Measurements from ENCODE around the gene POLR3H.

Gene POLR3H

DNA sequence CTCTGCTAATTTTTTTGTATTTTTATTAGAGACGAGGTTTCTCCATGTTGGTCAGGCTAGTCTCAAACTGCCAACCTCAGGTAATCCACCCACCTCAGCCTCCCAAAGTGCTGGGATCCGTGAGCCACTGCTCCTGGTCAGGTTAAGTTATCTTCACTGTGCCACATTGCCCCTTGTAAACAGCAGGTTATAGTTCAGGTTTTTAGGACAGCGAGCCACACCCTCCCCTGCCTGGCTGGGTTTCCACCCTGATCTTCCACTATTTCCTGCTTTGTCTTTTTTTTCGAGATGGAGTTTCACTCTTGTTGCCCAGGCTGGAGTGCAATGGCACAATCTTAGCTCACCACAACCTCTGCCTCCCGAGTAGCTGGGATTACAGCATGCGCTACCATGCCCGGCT lies 59.2 kb downstream of the POLR3H start:
- no peaks in the 10 kb centered on the region for H3K9me3 ChIP-seq
- TF ChIP-seq, protein P1, sequence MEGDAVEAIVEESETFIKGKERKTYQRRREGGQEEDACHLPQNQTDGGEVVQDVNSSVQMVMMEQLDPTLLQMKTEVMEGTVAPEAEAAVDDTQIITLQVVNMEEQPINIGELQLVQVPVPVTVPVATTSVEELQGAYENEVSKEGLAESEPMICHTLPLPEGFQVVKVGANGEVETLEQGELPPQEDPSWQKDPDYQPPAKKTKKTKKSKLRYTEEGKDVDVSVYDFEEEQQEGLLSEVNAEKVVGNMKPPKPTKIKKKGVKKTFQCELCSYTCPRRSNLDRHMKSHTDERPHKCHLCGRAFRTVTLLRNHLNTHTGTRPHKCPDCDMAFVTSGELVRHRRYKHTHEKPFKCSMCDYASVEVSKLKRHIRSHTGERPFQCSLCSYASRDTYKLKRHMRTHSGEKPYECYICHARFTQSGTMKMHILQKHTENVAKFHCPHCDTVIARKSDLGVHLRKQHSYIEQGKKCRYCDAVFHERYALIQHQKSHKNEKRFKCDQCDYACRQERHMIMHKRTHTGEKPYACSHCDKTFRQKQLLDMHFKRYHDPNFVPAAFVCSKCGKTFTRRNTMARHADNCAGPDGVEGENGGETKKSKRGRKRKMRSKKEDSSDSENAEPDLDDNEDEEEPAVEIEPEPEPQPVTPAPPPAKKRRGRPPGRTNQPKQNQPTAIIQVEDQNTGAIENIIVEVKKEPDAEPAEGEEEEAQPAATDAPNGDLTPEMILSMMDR (IDR thresholded peaks at IDR 0.05): no peak
- no peak overlapping the region for H3K4me3 ChIP-seq
- intact Hi-C loops (cut with DNase I; ENCODE audit: low total_unique reads): loop anchor here (10.0 kb wide), 1 partner anchor 1960 kb away; no protein-coding TSS in a partner anchor
- peak overlapping the region in 1 of 2 donors; percentile 89 for H3K27ac ChIP-seq
- DNase-seq: no peak
- H3K36me3 ChIP-seq: no peaks in the 10 kb centered on the region
- peaks cover 0 to 77% (median 50%) of the 10 kb centered on the region in 4 donors for H3K4me1 ChIP-seq
- no peaks in the 10 kb centered on the region for H3K27me3 ChIP-seq

DNA sequence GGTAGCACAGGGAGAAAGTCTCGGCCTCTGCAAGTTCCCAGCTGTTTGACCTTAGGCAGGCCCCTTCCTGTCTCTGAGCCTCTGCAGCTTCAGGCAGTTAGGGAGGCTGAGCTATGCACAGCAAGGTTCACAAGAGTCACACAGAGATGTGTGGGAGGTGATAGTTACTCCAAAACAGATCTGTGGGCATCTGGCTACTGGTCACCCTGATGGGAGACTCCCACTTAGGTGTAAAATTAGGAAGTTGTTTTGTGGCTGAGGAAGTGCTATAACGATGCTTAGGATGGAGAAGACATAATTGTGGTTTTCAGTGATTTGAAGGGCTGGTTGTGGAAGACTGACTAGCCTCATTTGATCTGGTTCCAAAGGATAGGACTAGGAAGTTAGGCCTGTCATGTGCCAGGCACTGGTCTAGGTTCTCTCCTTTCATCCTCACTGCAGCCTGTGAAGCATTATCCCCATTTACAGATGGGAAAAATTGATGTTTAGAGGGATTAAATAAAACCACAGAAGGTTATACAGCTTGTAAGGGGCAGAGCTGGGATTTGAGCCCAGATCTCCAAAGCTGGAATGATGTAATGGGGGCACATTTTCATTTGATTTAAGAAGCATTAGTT lies 61.8 kb downstream of the POLR3H start:
- no peak for DNase-seq
- H3K4me1 ChIP-seq: peaks cover 0 to 74% (median 54%) of the 10 kb centered on the region in 4 donors
- TF ChIP-seq, protein P1 (IDR thresholded peaks at IDR 0.05): no peak
- H3K9me3 ChIP-seq: no peaks in the 10 kb centered on the region
- H3K27ac ChIP-seq: peak overlapping the region; percentile 89
- H3K27me3 ChIP-seq: no peaks in the 10 kb centered on the region
- intact Hi-C loops (cut with DNase I; ENCODE audit: low total_unique reads): loop anchor here (5.0 to 10.0 kb wide), 2 partner anchors 35 to 1962 kb away; partner anchors contain the start of gene TOB2
- peaks cover 0 to 6% (median 0%) of the 10 kb centered on the region in 3 donors for H3K36me3 ChIP-seq
- no peak overlapping the region for H3K4me3 ChIP-seq

DNA sequence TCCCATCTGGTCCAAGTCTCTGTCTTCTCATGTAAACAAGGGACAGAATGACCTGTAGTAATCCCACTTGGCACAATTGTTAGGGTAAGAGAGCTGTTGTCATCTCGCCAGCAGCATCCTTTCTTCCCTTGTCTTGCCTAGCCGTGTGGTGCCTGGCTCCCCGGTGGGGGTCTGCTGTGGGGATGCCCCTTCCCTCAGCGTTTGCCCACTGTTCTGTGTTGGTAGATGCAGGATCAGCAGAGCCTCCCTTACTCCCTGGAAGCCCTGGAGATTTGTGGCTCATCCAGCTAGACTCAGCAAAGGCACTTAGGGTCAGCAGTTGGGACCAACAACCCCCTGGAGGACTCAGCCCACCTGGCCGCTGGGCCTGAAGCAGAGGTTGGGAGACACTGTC lies 62.3 kb downstream of the POLR3H start:
- no peak for DNase-seq
- peaks cover 0 to 71% (median 51%) of the 10 kb centered on the region in 4 donors for H3K4me1 ChIP-seq
- no peaks in the 10 kb centered on the region for H3K9me3 ChIP-seq

DNA sequence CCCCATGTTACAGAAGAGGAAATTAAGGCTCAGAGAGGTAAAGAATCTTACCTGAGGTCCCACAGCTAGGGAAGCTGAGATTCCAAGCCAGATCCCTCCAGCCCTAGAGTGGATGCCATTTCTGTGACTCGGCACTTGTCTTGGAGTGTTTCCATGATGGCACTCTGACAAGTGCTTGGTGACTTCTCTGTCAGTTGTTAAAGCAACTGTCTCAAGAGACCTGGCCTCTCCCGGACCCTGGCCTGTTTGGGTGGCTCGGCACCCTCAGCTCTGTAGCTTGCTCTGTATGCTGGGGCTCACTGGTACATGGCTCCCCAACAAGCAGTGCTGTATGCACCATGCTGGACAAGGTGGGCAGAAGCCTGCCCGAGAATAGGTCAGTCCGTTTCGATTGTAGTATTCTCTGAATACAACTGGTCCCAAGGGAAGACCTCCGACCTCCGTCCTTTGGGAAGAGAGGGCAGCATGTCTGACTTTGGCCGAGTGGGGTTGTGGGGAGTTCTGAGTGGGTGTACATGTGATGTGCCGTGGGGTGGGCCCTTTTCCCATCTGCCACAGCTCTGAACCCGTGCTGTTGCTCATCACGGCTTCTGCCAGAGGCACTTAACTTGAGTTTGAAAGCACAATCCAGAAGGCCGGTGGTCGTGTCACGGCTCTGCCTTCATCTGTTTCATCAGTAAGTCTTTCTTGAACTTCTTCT lies 63.0 kb downstream of the POLR3H start:
- Histone ChIP-seq H3K9me3 (no peaks in the 10 kb centered on the region), H3K4me1 (peaks cover 0 to 68% (median 49%) of the 10 kb centered on the region in 4 donors), H3K36me3 (peaks cover 0 to 6% (median 0%) of the 10 kb centered on the region in 3 donors), H3K27ac (peak overlapping the region; percentile 89), H3K27me3 (no peaks in the 10 kb centered on the region), H3K4me3 (no peak overlapping the region)
- intact Hi-C loops (cut with DNase I; ENCODE audit: low total_unique reads): loop anchor here (5.0 to 10.0 kb wide), 2 partner anchors 34 to 1964 kb away; partner anchors contain the start of gene TOB2
- TF ChIP-seq, protein P1 (IDR thresholded peaks at IDR 0.05): no peak
- DNase-seq: peak; percentile 64 to 87

More for the DNA sequence above, 62.3 kb downstream of the POLR3H start:
- no peaks in the 10 kb centered on the region for H3K27me3 ChIP-seq
- peaks cover 0 to 6% (median 0%) of the 10 kb centered on the region in 3 donors for H3K36me3 ChIP-seq
- no peak overlapping the region for H3K4me3 ChIP-seq
- peak overlapping the region; percentile 89 for H3K27ac ChIP-seq
- intact Hi-C loops (cut with DNase I; ENCODE audit: low total_unique reads): loop anchor here (5.0 to 10.0 kb wide), 2 partner anchors 35 to 1963 kb away; partner anchors contain the start of gene TOB2
- TF ChIP-seq, protein P1 (IDR thresholded peaks at IDR 0.05): no peak

DNA sequence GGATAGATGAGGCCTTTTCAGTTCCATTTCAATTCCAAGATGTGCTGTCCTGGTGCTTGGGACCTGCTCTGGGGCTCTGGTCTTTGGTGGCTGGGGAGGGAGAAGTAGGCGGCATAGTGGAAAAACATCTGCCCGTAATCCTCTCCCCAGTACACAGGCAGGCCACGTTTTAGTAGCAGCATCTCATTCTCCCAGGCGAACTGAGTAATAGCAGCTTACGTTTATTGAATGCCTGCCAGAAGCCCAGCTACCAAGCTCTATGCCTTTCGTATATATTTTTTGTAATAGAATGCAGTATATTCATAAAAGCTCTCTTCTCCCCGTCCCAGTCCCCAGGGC lies 63.9 kb downstream of the POLR3H start:
- no peak overlapping the region for H3K4me3 ChIP-seq

More for the DNA sequence above, 63.9 kb downstream of the POLR3H start:
- Histone ChIP-seq H3K36me3 (peaks cover 0 to 6% (median 0%) of the 10 kb centered on the region in 3 donors), H3K27me3 (no peaks in the 10 kb centered on the region), H3K9me3 (no peaks in the 10 kb centered on the region), H3K27ac (peak overlapping the region; percentile 89), H3K4me1 (peaks cover 0 to 68% (median 49%) of the 10 kb centered on the region in 4 donors)
- TF ChIP-seq, protein P1 (IDR thresholded peaks at IDR 0.05): no peak
- intact Hi-C loops (cut with DNase I; ENCODE audit: low total_unique reads): loop anchor here (5.0 to 10.0 kb wide), 2 partner anchors 33 to 1964 kb away; partner anchors contain the start of gene TOB2
- DNase-seq: peak in 1 of 2 donors; percentile 22

All from tibial artery (tissue), 4 donors.